K562 (cell line): ENCODE data around the gene COL1A1. TPM values are rescaled to one million over a fixed set of nuclear protein-coding genes. Genes with fewer than 3 reads are reported as not detected.

ENCODE experiments used
- ATAC-seq: fragments of 200-7000 bp; cut with Tn5 transposase; 3 replicates; pipeline ENCODE4 v1.9.1; 2020; ENCODE audit warnings: moderate library complexity
- BruUV-seq: library from RNA; stranded (reverse); fragments of 400-500 nt; replicated peaks from 2 replicates; lab custom pipeline; 2021; lab: Mats Ljungman, UMichigan
- CTCF ChIA-PET: fragments of 300-600 bp; formaldehyde crosslinking; extraction: SDS; loops from one replicate; lab custom pipeline; 2021; ENCODE audit warnings: low intra/inter-chr PET ratio; lab: Yijun Ruan, JAX
- POLR2A ChIA-PET: fragments of 300-600, 350-650 bp; sonication (Branson Sonifier 250); formaldehyde crosslinking; extraction: SDS; loops from one replicate; lab custom pipeline; 2021; ENCODE audit warnings: antibody characterized with exemption, inconsistent platforms; lab: Yijun Ruan, JAX
- DNase-seq, 4 experiments: peaks; one replicate each; pipeline versions ENCODE4 v3.0.0 to v3.0.0-alpha.2; 2011 to 2018; ENCODE audit warnings: low spot score in 3 of 4, mixed read lengths in 3 of 4; ENCODE audit errors: extremely low read depth in 1 of 4
- FAIRE-seq: peaks from 2 replicates; lab custom pipeline; 2011; peaks lifted over from hg19 to GRCh38; lab: Jason Lieb, UNC
- H2AFZ ChIP-seq: 2 replicates; pipeline ENCODE4 v1.6.0; 2011; ENCODE audit warnings: low read depth, low read length, control low read depth, inconsistent platforms
- H3K27ac ChIP-seq: fragments of 200-600 bp; 3 replicates; pipeline ENCODE4 v1.8.0; 2011; ENCODE audit warnings: low read depth, mild to moderate bottlenecking, control low read depth, inconsistent platforms, low read length, moderate library complexity, mixed read lengths; ENCODE audit errors: extremely low read depth
- H3K27me3 ChIP-seq, 2 experiments: fragments of 300-600 bp in 1 of 2; 2 replicates in 1 of 2; 3 replicates in 1 of 2; pipeline versions ENCODE4 v1.6.0 to v1.8.0; 2011; ENCODE audit warnings: inconsistent platforms in 2 of 2, low read length in 2 of 2, mild to moderate bottlenecking in 1 of 2, mixed read lengths in 1 of 2, moderate library complexity in 1 of 2; ENCODE audit not compliant: control insufficient read depth in 2 of 2, insufficient read depth in 2 of 2
- H3K36me3 ChIP-seq: fragments of 300-600 bp; 3 replicates; pipeline ENCODE4 v1.8.0; 2011; ENCODE audit warnings: mild to moderate bottlenecking, low read length, inconsistent platforms; ENCODE audit not compliant: control insufficient read depth, insufficient read depth
- H3K4me1 ChIP-seq, 2 experiments: fragments of 200-600 bp in 1 of 2; replicated peaks in 1 of 2; 2 replicates in 1 of 2; 3 replicates in 1 of 2; pipeline versions ENCODE4 v1.5.1 to v1.8.0; 2011; ENCODE audit warnings: inconsistent platforms in 2 of 2, low read length in 2 of 2, mild to moderate bottlenecking in 1 of 2, mixed read lengths in 1 of 2, moderate library complexity in 1 of 2; ENCODE audit not compliant: control insufficient read depth in 2 of 2, insufficient read depth in 2 of 2
- H3K4me2 ChIP-seq: 2 replicates; pipeline ENCODE4 v1.6.1; 2011; ENCODE audit warnings: low read length, control low read depth, inconsistent platforms, mixed read lengths; ENCODE audit not compliant: insufficient read depth
- H3K4me3 ChIP-seq: fragments of 200-600 bp; sonication (generic), shearing (Covaris generic); 2 replicates; pipeline ENCODE4 v1.5.1; 2016; ENCODE audit warnings: control low read depth, inconsistent platforms
- H3K79me2 ChIP-seq: fragments of 200-600 bp; 3 replicates; pipeline ENCODE4 v1.8.0; 2011; ENCODE audit warnings: low read length, inconsistent platforms; ENCODE audit not compliant: control insufficient read depth, insufficient read depth
- H3K9ac ChIP-seq, 2 experiments: 2 replicates each; pipeline versions ENCODE4 v1.6.0 to v1.6.1; 2011; ENCODE audit warnings: low read depth in 2 of 2, low read length in 2 of 2, control low read depth in 1 of 2, inconsistent platforms in 1 of 2, mild to moderate bottlenecking in 1 of 2, mixed read lengths in 1 of 2; ENCODE audit not compliant: insufficient read depth in 1 of 2
- H3K9me1 ChIP-seq: one replicate; pipeline ENCODE4 v1.6.0; 2011; ENCODE audit warnings: inconsistent platforms, mild to moderate bottlenecking, low read length, moderate library complexity; ENCODE audit not compliant: control insufficient read depth, insufficient read depth
- H3K9me3 ChIP-seq: replicated peaks from 2 replicates; pipeline ENCODE4 v1.5.1; 2011; ENCODE audit warnings: low read depth, low read length, inconsistent platforms; ENCODE audit not compliant: control insufficient read depth, insufficient read depth
- H4K20me1 ChIP-seq: replicated peaks from 2 replicates; pipeline ENCODE4 v1.6.1; 2011; ENCODE audit warnings: low read length, inconsistent platforms, mixed read lengths; ENCODE audit not compliant: control insufficient read depth, insufficient read depth
- FOSL1 ChIP-seq: fragments of 200-800 bp; sonication (Bioruptor generic); conservative IDR thresholded peaks from 2 replicates; pipeline ENCODE4 v1.6.1; 2016; ENCODE audit warnings: missing genetic modification characterization, missing compliant biosample characterization
- SMARCA4 ChIP-seq: fragments of 450-650 bp; IDR thresholded peaks from 2 replicates; pipeline ENCODE4 v1.6.1; 2016
- ZNF121 ChIP-seq: sonication (generic); formaldehyde crosslinking; conservative IDR thresholded peaks from 2 replicates; pipeline ENCODE4 v1.8.0; 2022; ENCODE audit warnings: missing genetic modification reagents
- WGBS: fragments of 100-300 bp; shearing (Covaris generic); methylation state at CpG from one replicate; pipeline ENCODE4 v1.1.6; 2016; ENCODE audit warnings: low coverage, mixed read lengths; ENCODE audit not compliant: insufficient coverage; ENCODE audit errors: missing lambda C conversion rate; 5-methylcytosine and 5-hydroxymethylcytosine counted together
- in situ Hi-C: fragments of 300-500 bp; cut with MboI; formaldehyde crosslinking; loops from 4 replicates; pipeline ENCODE4 v1.15.0; 2018; ENCODE audit warnings: inconsistent platforms, mixed read lengths
- intact Hi-C: fragments of 100-400 bp; cut with micrococcal nuclease; formaldehyde crosslinking; loops from 2 replicates; pipeline ENCODE4 v1.14.2; 2022
- polyA plus RNA-seq, 8 experiments: library from polyadenylated mRNA; depleted of rRNA in 4 of 8; stranded (reverse) in 5 of 8; unstranded in 3 of 8; fragments of >200 nt; fragmentation: Nextera tagmentation in 2 of 8; fragmentation: Illumina TruSeq in 1 of 8; extraction: Ambion mirVana in 2 of 8; extraction: Trizol in 1 of 8; gene quantifications; 2 replicates each; pipeline versions ENCODE4 v1.2.1 to v1.2.3, GENCODE V29; 2011 to 2014; ENCODE audit warnings: inconsistent platforms in 1 of 8, missing spikeins in 1 of 8
- total RNA-seq, 7 experiments: library from RNA; depleted of rRNA in 6 of 7; stranded (reverse); fragments of >200 nt in 6 of 7; fragmentation: Illumina TruSeq in 2 of 7; extraction: Trizol in 2 of 7; gene quantifications; 2 replicates each; pipeline versions ENCODE4 v1.2.1 to v1.2.3, GENCODE V29; 2011 to 2021; ENCODE audit warnings: low replicate concordance in 1 of 7
- TF ChIP-seq, protein P1 (sequence below), 2 experiments: fragments of 450-650 bp in 1 of 2; sonication (generic) in 1 of 2; formaldehyde crosslinking in 1 of 2; IDR thresholded peaks in 1 of 2; conservative IDR thresholded peaks in 1 of 2; 2 replicates each; pipeline versions ENCODE4 v1.6.1 to v1.8.1; 2016 to 2023; ENCODE audit warnings: mild to moderate bottlenecking in 2 of 2, moderate library complexity in 2 of 2, inconsistent platforms in 1 of 2, missing genetic modification reagents in 1 of 2

Gene COL1A1
- total and polyA plus RNA-seq, 9 of the 15 experiments (the other 6 are each of a cell fraction or from before 2014, with no cell fraction given) = 0.04 to 3.4 (median 0.18) TPM

GRCh38 chr17:50218771-50219315 lies 17.4 kb upstream of the COL1A1 start:
- Histone ChIP-seq H3K9ac (no peak overlapping the region), H3K4me1 (peaks cover 0 to 14% of the 10 kb centered on the region in 2 experiments; a peak in 2 of 5 replicates), H3K36me3 (no peaks in the 10 kb centered on the region), H3K9me1 (no peaks in the 10 kb centered on the region), H3K4me3 (no peak overlapping the region), H3K27ac (no peak overlapping the region), H2AFZ (no peak overlapping the region), H3K9me3 (no peaks in the 10 kb centered on the region), H3K27me3 (peaks cover 2 to 18% of the 10 kb centered on the region in 2 experiments; a peak in 4 of 5 replicates), H3K4me2 (no peak overlapping the region), H3K79me2 (no peaks in the 10 kb centered on the region), H4K20me1 (no peaks in the 10 kb centered on the region)
- ChIA-PET POLR2A (interaction anchor here (0.6 kb wide), 1 partner anchor 61 kb away, joined by 3 read pairs; no protein-coding TSS in a partner anchor), CTCF (no interaction called here)
- 15% methylated on average over 1 of the region's 1 CpG for WGBS
- intact Hi-C loops = no loop called here
- FAIRE-seq (no peak), DNase-seq (no peak), ATAC-seq (no peak)
- TF ChIP-seq ZNF121 = peak; percentile 32; the same call in 1 of the 2 replicates
- TF ChIP-seq FOSL1 = 0 out of 2 replicates have a peak, but pooled peaks have one; percentile 13
- TF ChIP-seq SMARCA4 = no peak
- TF ChIP-seq, protein P1, sequence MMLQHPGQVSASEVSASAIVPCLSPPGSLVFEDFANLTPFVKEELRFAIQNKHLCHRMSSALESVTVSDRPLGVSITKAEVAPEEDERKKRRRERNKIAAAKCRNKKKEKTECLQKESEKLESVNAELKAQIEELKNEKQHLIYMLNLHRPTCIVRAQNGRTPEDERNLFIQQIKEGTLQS (IDR thresholded peaks at IDR 0.05) = peak; percentile 37; the same call in 1 of the 2 replicates
- TF ChIP-seq, protein P1 (CRISPR knock-in tag; conservative IDR thresholded peaks at IDR 0.05) = no peak
- in situ Hi-C loops = no loop called here
- BruUV-seq = no TSS peak
